Activated naive CD8-positive, alpha-beta T cell treated with anti-CD3 and anti-CD28 coated beads for 36 hours (primary cell): ENCODE results near the gene TSHZ2. TPM values are rescaled to one million over a fixed set of nuclear protein-coding genes. Genes with fewer than 3 reads are reported as not detected.
A peak's percentile ranks its signal among the peaks of the same experiment; 100 is the strongest.

Experiments used
- DNase-seq: peaks from one replicate; pipeline ENCODE4 v3.0.0; 2021
- H3K27ac Mint-ChIP-seq: one replicate; pipeline ENCODE4 v1.8.0; 2022; ENCODE audit warnings: mild to moderate bottlenecking, moderate library complexity, mixed read lengths
- H3K27me3 Mint-ChIP-seq: one replicate; pipeline ENCODE4 v1.8.0; 2022; ENCODE audit warnings: mild to moderate bottlenecking, mixed read lengths
- H3K36me3 Mint-ChIP-seq: one replicate; pipeline ENCODE4 v1.8.0; 2021; ENCODE audit warnings: mild to moderate bottlenecking, mixed read lengths
- H3K4me1 Mint-ChIP-seq: one replicate; pipeline ENCODE4 v1.8.0; 2021; ENCODE audit warnings: mixed read lengths
- H3K4me3 Mint-ChIP-seq: one replicate; pipeline ENCODE4 v1.8.0; 2022; ENCODE audit warnings: mild to moderate bottlenecking, moderate library complexity, mixed read lengths
- H3K9me3 Mint-ChIP-seq: one replicate; pipeline ENCODE4 v1.8.0; 2022; ENCODE audit warnings: mixed read lengths
- total RNA-seq, 2 experiments: library from RNA; stranded (reverse); gene quantifications; one replicate each; pipeline ENCODE4 v1.2.3, GENCODE V29; 2021

The TSHZ2 gene
- total RNA-seq, 2 experiments from 2014 or later, result 0.54 to 0.74 TPM

GRCh38 chr20:53070706-53071392 lies 98.7 kb downstream of the TSHZ2 start:
- Mint-ChIP-seq H3K4me1 (peaks cover 6% of the 10 kb centered on the region), H3K9me3 (peaks cover 2% of the 10 kb centered on the region), H3K27me3 (peaks cover 35% of the 10 kb centered on the region), H3K4me3 (no peak overlapping the region), H3K27ac (no peak overlapping the region), H3K36me3 (no peaks in the 10 kb centered on the region)
- DNase-seq, result no peak

GRCh38 chr20:53071833-53072232 lies 99.7 kb downstream of the TSHZ2 start:
- Mint-ChIP-seq H3K4me3 (no peak overlapping the region), H3K27me3 (peaks cover 35% of the 10 kb centered on the region), H3K36me3 (no peaks in the 10 kb centered on the region), H3K9me3 (peaks cover 2% of the 10 kb centered on the region), H3K4me1 (peaks cover 6% of the 10 kb centered on the region), H3K27ac (no peak overlapping the region)
- no peak for DNase-seq

GRCh38 chr20:53072923-53073579 lies 100.9 kb downstream of the TSHZ2 start:
- no peak for DNase-seq
- H3K4me1 Mint-ChIP-seq, result peaks cover 6% of the 10 kb centered on the region
- H3K4me3 Mint-ChIP-seq, result no peak overlapping the region
- peaks cover 2% of the 10 kb centered on the region for H3K9me3 Mint-ChIP-seq
- no peaks in the 10 kb centered on the region for H3K36me3 Mint-ChIP-seq
- peak overlapping the region; percentile 45 for H3K27ac Mint-ChIP-seq
- peaks cover 30% of the 10 kb centered on the region for H3K27me3 Mint-ChIP-seq

- Mint-ChIP-seq H3K36me3 (no peaks in the 10 kb centered on the region), H3K4me3 (no peak overlapping the region), H3K9me3 (no peaks in the 10 kb centered on the region), H3K27me3 (peaks cover 29% of the 10 kb centered on the region), H3K4me1 (peaks cover 6% of the 10 kb centered on the region), H3K27ac (no peak overlapping the region)
- no peak for DNase-seq
Measured at GRCh38 chr20:53073636-53074415, 101.7 kb downstream of the TSHZ2 start.

DNA sequence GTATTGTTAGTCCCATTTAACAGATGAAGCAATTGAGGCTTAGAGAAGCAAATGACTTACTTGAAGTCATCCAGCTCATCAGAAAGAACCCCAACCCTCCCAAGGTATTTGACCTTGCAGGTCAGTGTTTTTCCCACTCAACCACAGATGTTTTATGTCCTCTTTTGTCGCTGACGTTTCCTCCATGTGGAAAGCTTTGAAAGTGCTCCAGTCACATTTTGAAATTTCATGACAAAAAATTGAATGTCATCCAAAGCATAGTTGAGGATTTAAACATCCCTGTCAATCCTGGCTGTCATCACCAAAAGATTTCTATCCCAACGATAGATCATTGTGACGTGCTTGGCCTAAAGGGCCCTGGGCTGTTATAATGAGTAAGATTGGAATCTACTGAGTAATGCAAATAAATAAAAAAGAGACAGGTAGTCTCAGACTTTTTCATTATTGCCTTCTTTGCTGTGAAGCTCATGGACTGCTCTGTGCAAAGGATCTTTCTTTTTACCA lies 102.7 kb downstream of the TSHZ2 start:
- Mint-ChIP-seq H3K36me3 (no peaks in the 10 kb centered on the region), H3K27me3 (peaks cover 20% of the 10 kb centered on the region), H3K4me3 (no peak overlapping the region), H3K4me1 (peaks cover 6% of the 10 kb centered on the region), H3K27ac (no peak overlapping the region), H3K9me3 (no peaks in the 10 kb centered on the region)
- no peak for DNase-seq

- no peak overlapping the region for H3K27ac Mint-ChIP-seq
- H3K9me3 Mint-ChIP-seq, result no peaks in the 10 kb centered on the region
- no peaks in the 10 kb centered on the region for H3K36me3 Mint-ChIP-seq
- DNase-seq, result no peak
- H3K4me1 Mint-ChIP-seq, result peaks cover 3% of the 10 kb centered on the region
- H3K4me3 Mint-ChIP-seq, result no peak overlapping the region
- H3K27me3 Mint-ChIP-seq, result peaks cover 14% of the 10 kb centered on the region
Measured at GRCh38 chr20:53076668-53077067, 104.5 kb downstream of the TSHZ2 start.

DNA sequence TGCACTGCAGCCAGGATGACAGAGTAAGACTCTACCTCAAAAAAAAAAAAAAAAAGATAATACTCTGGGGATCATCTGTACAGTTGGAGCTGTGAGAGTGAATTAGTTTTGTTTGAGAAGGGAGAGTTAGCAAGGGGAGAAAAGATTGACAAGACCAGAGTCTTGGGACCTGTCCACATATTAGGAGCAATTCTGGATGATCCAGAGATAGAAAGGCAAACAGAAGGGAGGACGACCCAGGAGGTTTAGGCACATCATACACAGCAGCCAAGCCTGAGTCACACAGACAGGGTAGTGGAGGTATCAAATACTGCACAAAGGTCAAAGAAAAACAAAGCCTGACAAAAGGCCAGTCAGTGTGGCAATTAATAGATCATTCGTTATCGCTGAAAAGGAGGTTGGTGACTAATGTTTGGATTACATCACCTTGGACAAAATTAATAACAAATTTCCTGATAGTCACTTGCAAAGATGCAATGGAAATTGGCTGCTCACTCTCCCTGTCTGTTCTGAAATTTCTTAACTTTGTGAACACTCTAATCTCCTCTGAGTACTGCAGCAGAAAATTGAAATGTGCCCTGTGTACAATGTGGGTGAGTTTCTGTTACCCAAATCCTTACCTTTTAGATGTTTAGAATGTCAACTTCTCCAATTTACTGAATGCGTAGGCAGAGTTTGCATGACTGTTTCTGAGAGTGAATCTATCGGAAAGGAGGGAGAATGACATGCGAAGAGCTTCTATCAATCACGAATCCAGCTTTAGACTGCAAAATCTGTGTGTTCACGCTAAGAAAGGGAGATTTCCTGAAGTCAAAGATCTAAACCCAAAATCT lies 105.4 kb downstream of the TSHZ2 start:
- no peak overlapping the region for H3K27ac Mint-ChIP-seq
- H3K4me3 Mint-ChIP-seq, result no peak overlapping the region
- peaks cover 8% of the 10 kb centered on the region for H3K27me3 Mint-ChIP-seq
- H3K4me1 Mint-ChIP-seq, result peaks cover 3% of the 10 kb centered on the region
- H3K9me3 Mint-ChIP-seq, result no peaks in the 10 kb centered on the region
- no peak for DNase-seq
- H3K36me3 Mint-ChIP-seq, result no peaks in the 10 kb centered on the region

DNA sequence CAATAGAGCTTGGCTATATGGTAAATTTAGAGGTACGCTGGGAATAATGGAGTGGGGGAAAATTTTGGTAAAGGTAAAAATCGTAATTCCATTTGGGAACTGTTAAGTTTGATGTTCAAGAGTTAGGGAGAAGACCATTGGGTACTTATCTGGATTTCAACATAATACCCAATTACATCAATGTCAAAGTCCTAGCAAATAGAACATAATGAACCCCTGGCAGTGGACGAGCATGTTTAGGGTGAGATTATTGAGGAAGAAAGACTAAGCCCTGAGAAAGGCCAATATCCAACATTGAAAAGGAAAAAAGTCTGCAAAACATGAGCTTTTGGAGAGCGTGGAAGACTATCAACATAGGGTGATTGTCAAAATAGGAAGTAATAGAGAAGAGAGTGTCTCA lies 106.6 kb downstream of the TSHZ2 start:
- no peaks in the 10 kb centered on the region for H3K36me3 Mint-ChIP-seq
- H3K27me3 Mint-ChIP-seq, result no peaks in the 10 kb centered on the region
- no peak overlapping the region for H3K27ac Mint-ChIP-seq
- H3K4me1 Mint-ChIP-seq, result peaks cover 3% of the 10 kb centered on the region
- H3K4me3 Mint-ChIP-seq, result no peak overlapping the region
- no peaks in the 10 kb centered on the region for H3K9me3 Mint-ChIP-seq
- no peak for DNase-seq

- no peak overlapping the region for H3K27ac Mint-ChIP-seq
- peaks cover 3% of the 10 kb centered on the region for H3K4me1 Mint-ChIP-seq
- H3K9me3 Mint-ChIP-seq, result no peaks in the 10 kb centered on the region
- H3K27me3 Mint-ChIP-seq, result no peaks in the 10 kb centered on the region
- no peak for DNase-seq
- H3K36me3 Mint-ChIP-seq, result no peaks in the 10 kb centered on the region
- H3K4me3 Mint-ChIP-seq, result no peak overlapping the region
Measured at GRCh38 chr20:53079261-53079691, 107.1 kb downstream of the TSHZ2 start.

DNA sequence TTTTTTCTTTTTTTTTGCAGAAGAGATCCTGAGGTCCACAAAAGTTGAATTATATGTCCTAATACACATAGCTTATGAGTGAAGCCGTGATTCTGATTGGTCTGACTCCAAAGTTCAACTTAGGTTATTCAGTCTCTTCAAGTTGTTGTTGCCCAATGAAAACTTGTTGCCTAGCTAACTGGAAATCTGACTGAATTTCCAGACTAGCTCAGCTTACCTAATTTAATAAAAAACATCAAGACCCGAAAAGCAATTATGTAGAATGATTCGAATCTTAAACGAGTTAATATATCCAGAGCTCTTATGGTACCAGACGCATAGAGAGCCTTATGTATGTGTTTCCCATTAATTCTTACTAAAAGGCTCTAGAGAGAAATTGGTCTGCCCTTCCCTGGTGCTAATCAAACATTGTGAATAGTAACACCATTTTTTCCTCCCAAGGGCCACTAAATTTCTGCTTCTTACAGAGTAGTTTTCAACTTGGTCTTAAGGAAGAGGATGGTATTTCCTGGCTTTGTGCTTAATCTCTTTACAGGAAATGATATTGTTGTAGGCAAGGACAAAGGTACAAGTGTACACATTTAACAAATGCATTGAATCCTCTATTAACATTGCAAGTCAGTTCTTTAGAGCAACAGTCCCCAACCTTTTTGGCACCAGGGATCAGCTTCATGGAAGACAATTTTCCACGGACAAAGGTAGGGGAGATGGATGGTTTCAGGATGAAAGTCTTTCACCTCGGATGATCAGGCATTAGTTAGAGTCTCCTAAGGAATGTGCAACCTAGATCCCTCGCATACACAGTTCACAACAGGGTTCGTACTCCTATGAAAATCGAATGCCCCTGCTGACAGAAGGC lies 107.9 kb downstream of the TSHZ2 start:
- H3K4me3 Mint-ChIP-seq, result no peak overlapping the region
- H3K9me3 Mint-ChIP-seq, result no peaks in the 10 kb centered on the region
- H3K27me3 Mint-ChIP-seq, result no peaks in the 10 kb centered on the region
- H3K36me3 Mint-ChIP-seq, result no peaks in the 10 kb centered on the region
- DNase-seq, result no peak
- no peak overlapping the region for H3K27ac Mint-ChIP-seq
- peaks cover 3% of the 10 kb centered on the region for H3K4me1 Mint-ChIP-seq

DNA sequence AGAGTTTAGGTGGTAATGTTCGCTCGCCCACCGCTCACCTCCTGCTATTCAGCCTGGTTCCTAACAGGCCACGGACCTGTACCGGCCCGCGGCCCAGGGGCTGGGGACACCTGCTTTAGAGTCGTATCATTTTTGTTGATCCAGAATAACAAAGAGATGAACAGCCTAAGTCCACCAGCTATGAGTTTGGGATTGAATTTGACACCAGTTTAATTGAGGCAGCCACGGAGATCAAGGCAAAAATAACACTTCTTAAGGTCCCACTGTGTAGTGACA lies 108.5 kb downstream of the TSHZ2 start:
- Mint-ChIP-seq H3K4me1 (peaks cover 3% of the 10 kb centered on the region), H3K36me3 (no peaks in the 10 kb centered on the region), H3K4me3 (no peak overlapping the region), H3K27me3 (no peaks in the 10 kb centered on the region), H3K27ac (no peak overlapping the region), H3K9me3 (no peaks in the 10 kb centered on the region)
- DNase-seq, result no peak

GRCh38 chr20:53080969-53081871 lies 109.1 kb downstream of the TSHZ2 start:
- Mint-ChIP-seq H3K27ac (no peak overlapping the region), H3K27me3 (no peaks in the 10 kb centered on the region), H3K9me3 (no peaks in the 10 kb centered on the region)

More at GRCh38 chr20:53080969-53081871, 109.1 kb downstream of the TSHZ2 start:
- H3K4me3 Mint-ChIP-seq, result no peak overlapping the region
- no peaks in the 10 kb centered on the region for H3K36me3 Mint-ChIP-seq
- DNase-seq, result no peak
- peaks cover 3% of the 10 kb centered on the region for H3K4me1 Mint-ChIP-seq
